ENCODE measurements around the gene ZSWIM8.

DNA sequence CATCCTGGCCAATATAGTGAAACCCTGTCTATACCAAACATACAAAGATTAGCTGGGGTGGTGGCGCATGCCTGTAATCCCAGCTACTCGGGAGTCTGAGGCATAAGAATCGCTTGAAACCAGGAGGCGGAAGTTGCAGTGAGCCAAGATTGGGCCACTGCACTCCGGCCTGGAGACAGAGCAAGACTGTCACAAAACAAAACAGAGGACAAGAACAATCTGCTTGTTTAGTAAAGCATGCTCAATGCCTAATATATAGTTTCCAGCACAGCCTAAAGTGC is 43.0 kb upstream of the ZSWIM8 start:
- TF ChIP-seq EZH2phosphoT487 (IDR thresholded peaks at IDR 0.05; ENCODE audit: insufficient read depth, low read depth) (no peak), EZH2 (IDR thresholded peaks at IDR 0.05; ENCODE audit: insufficient read depth, poor library complexity, severe bottlenecking) (no peak)
